HG02763 (cell line): ENCODE results near the gene MAGEB18.

Source experiments
- ATAC-seq: cut with Tn5 transposase; IDR thresholded peaks from one replicate; pipeline ENCODE4 v1.9.1; 2021; ENCODE audit warnings: mild to moderate bottlenecking, moderate library complexity; ENCODE audit not compliant: unreplicated experiment

The MAGEB18 gene

GRCh38 chrX:26138274-26138673 is at the start of gene MAGEB18:
Gene MAGEB18, plus strand, starts transcription at chrX:26138343. Its CDS starts 643 bp downstream, at chrX:26138986.
- ATAC-seq, result no peak

- ATAC-seq, result no peak
These were observed 37.7 kb upstream of the MAGEB18 start for GRCh38 chrX:26100421-26100920.

GRCh38 chrX:26109142-26109541 is 29.0 kb upstream of the MAGEB18 start:
- ATAC-seq, result no peak

- ATAC-seq, result no peak
These were observed 7.9 kb downstream of the MAGEB18 start for GRCh38 chrX:26146024-26146423.

GRCh38 chrX:26160301-26160700 is 22.2 kb downstream of the MAGEB18 start, which contains the start of gene MAGEB6B:
Gene MAGEB6B, plus strand, starts transcription at chrX:26160601. Its CDS starts 0 bp downstream, at chrX:26160601.
- ATAC-seq, result no peak
